GM12891 (cell line): ENCODE measurements around the gene DCAF16.

Experiments used
- POLR2A ChIP-seq: IDR thresholded peaks from 2 replicates; pipeline ENCODE4 v1.6.1; 2011; ENCODE audit warnings: low read depth, low read length, control low read depth
- POLR2AphosphoS5 ChIP-seq: IDR thresholded peaks from 2 replicates; pipeline ENCODE4 v1.6.1; 2011; ENCODE audit warnings: low read depth, low read length, control low read depth
- SPI1 ChIP-seq: IDR thresholded peaks from 2 replicates; pipeline ENCODE4 v1.6.1; 2011; ENCODE audit warnings: low read depth, low read length, control low read depth

DNA sequence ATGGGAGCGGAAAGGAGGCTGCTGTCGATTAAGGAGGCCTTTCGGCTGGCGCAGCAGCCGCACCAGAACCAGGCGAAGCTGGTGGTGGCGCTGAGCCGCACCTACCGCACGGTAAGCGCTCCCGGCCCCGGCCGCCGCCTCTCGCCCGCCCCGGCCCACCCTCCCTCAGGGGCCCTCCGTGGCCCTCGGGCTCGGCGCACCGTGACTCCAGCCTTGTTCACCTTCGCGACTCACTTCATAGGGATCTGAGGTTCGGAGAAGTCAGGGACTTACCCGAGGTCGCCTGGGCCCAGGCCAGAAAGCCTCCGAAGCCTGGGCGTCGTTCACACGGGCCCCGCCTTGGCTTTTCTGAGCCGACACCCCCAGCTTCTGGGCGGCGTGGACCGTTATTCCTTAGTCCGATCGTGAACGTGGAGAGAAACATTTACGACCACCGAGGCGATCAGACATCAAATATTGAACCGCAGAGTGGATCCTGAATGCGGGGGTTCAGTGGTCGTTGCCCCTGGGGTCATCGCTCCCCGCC is 584 bp upstream of the DCAF16 start:
- no peak for TF ChIP-seq POLR2A
- TF ChIP-seq POLR2AphosphoS5: no peak
- TF ChIP-seq SPI1: no peak
